ENCODE data around the gene HNF1B. TPM values are rescaled to one million over a fixed set of nuclear protein-coding genes. Genes with fewer than 3 reads are reported as not detected.

The HNF1B gene
- total RNA-seq, 1 donor from 2014 or later, result 0.99 TPM

DNA sequence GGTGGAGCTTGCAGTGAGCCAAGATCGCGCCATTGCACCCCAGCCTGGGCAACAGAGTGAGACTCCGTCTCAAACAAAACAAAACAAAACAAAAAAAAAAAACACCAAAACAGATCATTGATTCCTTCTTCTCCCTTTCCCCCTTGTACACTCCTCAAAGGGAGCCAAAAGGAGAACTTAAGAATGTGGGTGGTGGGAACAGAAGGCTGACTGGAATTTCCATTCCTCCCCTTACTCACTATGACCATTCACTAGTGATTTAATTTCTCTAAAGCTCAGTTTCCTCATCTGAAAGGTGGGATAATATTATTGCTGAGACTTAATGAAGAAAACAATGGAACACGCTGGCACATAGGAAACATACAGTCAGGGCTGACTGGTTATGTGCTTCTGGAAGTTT lies 17.1 kb upstream of the HNF1B start:
- DNase-seq (ENCODE audit: extremely low read depth, low read depth, low spot score), result no peak

DNA sequence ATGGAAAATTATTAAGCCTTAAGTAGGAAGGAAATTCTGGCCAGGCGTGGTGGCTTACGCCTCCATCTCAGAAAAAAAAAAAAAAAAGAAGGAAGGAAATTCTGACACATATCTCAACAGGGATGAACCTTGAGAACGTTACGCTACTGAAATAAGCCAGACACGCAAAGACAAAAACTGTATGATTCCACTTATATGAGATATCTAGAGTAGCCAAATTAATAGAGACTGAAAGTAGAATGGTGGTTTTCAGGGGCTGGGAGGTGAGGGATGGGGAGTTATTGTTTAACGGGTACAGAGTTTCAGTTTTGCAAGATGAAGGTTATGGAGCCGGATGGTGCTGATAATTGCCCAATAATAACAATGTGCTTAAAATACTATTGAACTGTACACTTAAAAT lies 16.2 kb upstream of the HNF1B start:
- no peak for DNase-seq (ENCODE audit: extremely low read depth, low read depth, low spot score)

DNA sequence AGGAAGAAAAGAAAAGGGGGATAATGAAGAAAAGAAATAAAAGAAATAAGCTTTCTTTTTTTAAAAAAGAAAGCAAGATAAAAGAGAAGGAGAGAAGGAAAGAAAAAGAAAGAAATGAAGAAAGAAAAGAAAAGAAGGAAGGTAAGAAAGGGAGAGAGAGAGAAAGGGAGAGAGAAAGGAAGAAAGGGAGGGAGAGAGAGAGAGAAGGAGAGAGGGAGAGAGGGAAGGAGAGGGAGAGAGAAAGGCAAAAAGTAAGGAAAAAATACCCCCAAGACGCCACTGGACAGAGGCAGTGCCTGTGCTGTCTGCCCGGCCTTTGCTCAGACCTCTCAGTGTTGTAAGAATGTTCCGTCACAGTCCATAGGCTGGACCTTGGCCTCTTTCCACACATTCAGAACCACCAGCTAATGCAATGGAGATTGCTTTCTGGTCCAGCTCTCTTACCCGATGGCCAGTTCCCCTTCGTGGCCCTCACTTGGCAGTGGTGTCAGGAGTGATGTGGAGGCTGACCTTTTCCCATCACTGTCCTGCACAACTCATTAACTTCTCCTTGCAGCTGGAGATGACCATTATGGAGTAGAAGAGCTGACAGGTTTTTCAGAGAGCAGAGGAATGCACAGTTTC lies 14.3 kb upstream of the HNF1B start:
- no peak for DNase-seq (ENCODE audit: extremely low read depth, low read depth, low spot score)

DNA sequence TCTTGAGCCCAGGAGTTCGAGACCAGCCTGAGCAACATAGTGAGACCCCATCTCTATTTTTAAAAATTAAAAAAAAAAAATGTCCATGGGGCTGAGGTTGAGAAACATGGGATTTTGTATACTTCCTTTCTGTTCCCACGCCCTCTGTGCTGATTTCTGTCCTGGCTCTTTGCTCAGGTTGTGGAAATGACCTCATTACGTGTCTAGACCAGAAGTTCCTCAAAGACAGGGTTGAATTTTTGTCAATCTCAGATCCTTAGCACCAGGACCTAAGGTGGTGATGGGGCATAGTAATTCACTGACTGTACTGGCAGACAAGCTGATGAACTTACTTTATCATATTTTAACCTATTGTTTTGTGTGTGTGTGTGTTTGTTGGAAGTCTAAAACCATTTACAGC lies 11.2 kb upstream of the HNF1B start:
- DNase-seq (ENCODE audit: extremely low read depth, low read depth, low spot score), result no peak

DNA sequence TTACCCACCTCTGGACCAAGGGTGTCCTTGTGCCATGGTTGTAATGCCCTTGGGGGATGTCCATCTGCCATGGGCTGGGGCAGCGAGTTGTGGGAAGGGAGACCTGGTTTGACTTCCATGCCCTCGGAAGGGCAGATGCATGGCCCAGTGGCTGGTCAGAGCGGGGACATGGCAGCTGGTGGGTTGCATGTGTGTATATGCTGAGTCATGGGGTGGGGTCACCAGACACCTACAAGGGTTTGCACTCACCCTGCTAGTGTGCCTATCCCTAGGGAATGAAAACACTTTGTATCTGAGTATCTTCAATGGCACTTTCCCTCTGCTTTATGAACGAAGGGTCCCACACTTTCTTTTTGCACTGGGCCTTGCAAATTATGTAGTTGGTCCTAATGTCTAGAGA lies 10.6 kb upstream of the HNF1B start:
- DNase-seq (ENCODE audit: extremely low read depth, low read depth, low spot score), result no peak

DNA sequence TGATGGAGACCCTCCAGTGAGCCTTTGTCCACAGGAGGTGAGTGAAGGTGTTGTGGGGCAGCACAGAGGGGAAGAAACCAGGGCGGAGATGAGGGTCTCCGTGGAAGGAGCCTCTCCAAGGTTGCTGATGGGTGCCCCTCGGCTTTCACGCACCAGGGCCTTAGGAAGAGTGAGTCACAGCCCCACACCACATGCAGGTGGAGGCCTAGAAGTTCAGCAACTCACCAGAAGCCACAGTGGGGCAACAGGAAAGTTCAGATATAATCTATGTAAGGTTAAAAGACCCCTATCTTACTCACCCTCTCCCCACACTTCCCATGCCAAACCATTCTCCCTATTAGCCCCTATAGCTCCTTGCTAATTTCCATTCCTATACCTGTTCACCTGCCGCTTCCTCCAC lies 9.5 kb upstream of the HNF1B start:
- DNase-seq (ENCODE audit: extremely low read depth, low read depth, low spot score), result no peak

DNA sequence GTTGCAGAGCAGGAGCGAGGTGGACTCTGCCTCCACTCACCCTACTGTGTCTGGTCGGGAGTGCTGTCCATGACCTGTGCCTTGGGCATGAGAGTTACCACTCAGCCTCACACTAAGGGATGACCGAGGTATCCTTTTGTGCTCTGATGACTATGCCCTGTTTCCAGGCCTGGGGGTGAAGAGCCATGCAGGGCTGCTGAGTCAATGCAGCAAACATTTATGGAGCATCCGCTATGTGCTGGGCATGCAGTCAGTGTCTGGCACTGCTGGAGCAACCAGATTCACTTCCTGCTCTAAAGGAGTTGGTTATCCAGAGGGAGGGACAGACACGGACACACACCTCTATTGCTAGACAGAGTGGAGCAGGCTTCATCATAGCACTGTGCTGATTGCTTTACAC lies 7.6 kb upstream of the HNF1B start:
- DNase-seq (ENCODE audit: extremely low read depth, low read depth, low spot score), result no peak

DNA sequence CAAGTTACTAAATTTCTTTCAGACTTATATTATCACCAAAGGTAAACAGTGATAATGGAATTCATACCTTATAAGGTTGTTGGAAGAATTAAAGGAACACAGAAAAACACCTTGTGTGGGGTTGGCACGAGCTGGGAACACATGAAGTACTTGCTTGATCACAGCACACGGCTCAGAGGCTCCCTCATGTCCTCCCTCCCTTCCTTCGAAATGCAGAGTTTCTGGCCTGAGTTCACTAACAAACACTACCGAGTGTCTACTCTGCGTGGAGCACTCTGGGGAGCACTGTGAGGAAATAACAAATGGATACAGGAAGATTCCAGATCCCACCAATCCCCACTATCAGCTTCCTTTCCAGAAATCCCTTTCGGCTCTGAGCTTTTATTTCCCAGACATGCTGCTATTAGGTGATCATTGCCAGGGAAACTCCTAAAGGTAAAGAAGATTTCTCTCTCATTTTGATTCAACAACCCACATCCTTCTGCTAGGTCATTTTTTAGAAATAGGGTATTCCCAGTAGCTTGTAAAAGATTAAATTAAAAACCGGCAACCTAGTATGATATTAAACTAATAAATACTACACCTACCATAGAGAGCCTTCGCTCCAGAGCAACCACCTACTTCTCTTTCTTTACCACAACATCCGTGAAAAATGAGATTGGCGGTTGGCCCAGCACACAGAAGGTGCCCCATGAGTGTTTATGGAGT lies 6.1 kb upstream of the HNF1B start:
- no peak for DNase-seq (ENCODE audit: extremely low read depth, low read depth, low spot score)

DNA sequence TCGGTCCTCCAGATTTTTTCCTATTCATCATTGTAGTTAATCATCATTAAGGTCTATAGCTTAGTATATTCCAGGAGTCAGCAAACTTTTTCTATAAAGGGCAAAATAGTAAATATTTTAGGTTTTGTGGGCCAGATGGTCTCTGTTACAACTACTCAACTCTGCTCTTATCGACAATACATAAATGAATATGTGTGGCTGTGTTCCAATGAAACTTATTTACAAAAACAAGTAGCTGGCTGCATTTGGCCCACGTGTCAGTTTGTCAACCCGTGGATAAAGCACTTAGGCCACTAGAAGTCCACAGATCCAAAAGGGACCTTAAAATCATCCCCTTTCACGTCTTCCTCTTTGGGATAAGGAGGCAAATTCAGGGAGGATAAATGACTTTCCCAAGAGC lies 5.4 kb upstream of the HNF1B start:
- DNase-seq (ENCODE audit: extremely low read depth, low read depth, low spot score), result no peak

DNA sequence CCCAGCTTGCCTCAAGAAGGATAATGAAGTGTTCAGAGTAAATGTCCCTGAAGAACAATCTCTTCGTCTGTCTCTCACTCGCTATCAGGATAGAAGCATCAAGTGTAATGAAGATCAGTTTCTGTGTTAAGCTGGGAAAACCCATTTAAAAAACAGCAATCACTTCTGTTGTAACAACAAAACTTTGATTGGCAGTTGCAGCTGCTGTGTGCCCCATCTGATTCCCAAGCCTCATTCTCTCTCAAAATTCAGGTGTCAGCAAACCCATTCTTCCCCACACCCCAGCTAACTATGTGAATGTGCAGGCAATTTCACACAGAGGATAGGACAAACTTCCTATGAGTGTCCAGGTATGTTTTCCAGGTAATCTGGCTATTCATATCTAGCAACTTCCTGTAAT lies 2.4 kb upstream of the HNF1B start:
- no peak for DNase-seq (ENCODE audit: extremely low read depth, low read depth, low spot score)

DNA sequence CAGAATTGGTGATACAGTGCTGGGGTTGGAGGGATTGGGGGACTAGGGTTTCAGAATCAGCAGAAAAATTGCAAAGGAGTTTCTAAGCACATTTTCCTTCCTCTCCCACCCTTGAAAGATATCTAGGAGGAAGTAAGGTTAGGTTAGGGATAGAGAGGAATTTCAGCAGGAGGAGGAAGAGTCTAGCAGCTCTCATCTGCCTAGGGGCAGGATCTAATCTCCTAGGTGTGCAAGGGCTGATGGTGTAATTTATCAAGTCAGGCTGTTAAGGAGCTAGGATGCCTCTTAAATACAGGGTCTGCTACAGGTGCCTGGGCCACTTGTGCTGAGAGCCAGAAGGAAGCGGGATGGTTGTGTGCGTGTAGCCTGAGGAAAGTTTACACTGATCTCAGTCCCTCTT lies 1.8 kb upstream of the HNF1B start:
- no peak for DNase-seq (ENCODE audit: extremely low read depth, low read depth, low spot score)

DNA sequence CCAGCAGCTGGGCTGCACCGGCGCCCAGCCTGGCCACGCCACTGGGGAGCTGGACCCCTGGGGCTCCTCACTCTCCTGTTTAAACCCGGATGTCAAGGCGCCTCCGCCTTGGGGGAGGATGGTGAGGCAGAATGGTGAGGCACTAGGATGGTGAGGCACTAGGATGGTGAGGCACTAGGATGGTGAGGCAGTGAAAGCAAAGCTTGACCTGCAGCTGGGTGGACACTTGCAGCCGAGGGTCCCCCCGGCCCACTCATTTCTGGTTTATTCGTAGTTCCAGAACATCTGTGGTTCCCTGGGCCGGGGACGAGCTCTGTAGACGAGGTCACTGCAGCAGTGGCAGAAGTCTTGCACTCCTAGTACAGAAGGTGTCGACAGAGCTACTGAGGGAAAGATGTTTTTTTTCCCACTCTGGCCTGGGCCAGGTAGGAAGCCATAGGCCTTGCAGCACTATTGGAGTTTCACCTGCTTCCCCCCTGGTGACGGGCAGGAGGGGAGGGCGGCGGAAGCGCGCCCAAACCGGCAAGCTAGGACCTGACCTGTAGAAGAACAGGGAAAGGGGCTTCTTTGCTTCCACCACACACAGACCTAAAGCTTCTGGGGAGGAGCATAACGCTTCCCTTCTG lies 1.1 kb upstream of the HNF1B start:
- DNase-seq (ENCODE audit: extremely low read depth, low read depth, low spot score), result no peak

DNA sequence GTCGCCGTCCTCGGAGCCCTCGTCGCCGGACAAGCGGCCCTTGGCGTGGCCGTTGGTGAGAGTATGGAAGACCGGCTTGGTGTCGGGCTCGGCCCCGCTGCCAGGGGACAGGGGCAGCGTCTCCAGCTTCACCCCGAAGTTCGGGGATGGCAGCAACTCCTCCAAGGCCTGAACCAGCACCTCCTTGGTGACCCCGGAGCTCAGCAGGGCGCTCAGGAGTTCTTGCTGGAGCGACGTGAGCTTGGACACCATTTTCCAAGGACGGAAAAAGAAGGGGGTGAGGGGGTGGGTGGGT lies 279 bp downstream of the HNF1B start:
- no peak for DNase-seq (ENCODE audit: extremely low read depth, low read depth, low spot score)

DNA sequence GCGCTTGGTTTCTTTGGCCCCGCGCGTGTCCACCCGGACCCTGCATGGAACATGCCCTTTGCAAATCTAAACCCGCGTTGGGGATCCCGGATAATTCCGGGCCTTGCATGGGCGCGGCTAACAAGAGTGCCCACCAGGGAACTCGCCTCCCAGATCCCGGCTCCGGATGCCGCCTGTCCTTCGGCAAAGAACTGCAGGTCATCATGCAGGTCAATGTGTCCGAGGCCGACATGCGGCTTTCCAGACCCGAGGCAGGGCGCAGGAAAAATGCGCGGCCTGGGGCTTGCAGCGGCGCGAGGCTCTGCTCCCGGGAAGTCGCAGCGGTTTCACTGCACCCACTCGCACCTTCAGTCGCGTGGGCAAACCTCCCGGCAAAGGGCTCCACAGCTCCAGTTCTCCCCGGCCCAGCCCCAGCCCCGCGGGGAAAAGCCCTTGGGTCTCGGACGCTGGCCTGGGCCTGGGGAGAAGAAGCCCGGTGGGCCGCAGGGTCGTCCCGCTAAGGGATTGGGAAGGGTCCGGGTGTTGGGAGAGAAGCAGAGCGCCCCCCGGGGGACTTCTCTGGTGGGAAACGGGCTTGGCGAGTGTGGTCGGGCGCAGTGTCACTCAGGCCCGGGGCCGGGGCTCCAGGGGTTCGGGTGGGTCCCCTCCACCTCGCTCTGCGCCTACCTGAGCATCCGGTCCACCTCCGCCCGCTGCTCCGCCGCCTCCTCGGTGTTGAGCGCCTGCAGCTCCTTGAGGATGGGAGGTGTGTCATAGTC lies 805 bp downstream of the HNF1B start:
- no peak for DNase-seq (ENCODE audit: extremely low read depth, low read depth, low spot score)

DNA sequence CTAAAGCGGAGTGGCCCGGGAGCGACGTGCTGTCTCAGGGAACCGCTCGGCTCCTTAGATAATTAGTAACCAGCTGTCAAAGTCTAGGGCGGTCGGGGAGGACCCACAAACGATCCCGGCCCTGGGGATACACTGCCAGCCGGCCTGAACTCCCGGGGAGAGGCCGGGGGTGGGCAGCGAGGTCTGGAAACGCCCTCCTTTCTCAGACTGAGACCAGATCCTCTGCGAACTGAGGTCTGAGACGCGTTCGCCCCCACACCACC lies 1.3 kb downstream of the HNF1B start:
- no peak for DNase-seq (ENCODE audit: extremely low read depth, low read depth, low spot score)

DNA sequence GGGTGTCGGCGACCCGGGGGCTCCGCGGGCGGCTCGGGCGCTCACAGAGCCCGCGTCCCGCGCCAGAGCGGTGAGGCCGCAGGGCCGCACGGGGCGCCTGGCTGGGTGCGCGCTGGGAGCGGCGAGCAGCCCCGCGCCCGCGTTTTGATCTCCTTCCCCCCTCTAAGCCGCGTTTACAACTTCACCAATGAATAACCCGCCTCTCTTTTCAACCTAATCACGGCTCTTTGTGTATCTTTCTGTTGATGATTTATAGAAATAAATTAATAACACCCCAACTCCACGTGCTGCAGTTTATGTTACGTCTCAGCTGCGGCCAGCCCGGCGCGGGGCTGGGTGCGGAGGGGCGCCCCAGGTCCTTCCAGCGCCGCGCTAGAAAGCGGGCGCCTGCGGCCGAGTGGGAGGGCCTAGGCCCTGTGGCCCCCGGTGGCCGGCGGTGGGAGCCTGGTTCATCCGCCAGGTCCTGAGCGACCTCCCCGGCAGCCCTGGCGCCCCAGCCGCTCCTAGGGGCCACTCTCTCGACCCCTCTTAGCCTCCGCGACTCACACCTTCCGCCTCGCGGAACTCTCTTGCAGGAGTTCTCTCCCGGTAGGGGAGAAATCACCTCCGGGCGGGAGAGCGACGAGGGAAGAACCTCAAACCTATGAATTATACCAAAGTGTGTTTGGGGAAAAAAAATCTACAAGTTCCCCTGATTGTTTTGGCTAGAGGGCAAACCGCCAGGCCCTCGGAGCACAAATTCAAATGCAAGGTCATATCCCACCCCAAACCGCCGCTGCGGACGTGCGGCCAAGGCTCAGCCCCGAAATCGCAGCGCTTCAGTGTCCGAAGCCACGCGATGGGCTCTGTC lies 1.9 kb downstream of the HNF1B start:
- DNase-seq (ENCODE audit: extremely low read depth, low read depth, low spot score), result no peak

DNA sequence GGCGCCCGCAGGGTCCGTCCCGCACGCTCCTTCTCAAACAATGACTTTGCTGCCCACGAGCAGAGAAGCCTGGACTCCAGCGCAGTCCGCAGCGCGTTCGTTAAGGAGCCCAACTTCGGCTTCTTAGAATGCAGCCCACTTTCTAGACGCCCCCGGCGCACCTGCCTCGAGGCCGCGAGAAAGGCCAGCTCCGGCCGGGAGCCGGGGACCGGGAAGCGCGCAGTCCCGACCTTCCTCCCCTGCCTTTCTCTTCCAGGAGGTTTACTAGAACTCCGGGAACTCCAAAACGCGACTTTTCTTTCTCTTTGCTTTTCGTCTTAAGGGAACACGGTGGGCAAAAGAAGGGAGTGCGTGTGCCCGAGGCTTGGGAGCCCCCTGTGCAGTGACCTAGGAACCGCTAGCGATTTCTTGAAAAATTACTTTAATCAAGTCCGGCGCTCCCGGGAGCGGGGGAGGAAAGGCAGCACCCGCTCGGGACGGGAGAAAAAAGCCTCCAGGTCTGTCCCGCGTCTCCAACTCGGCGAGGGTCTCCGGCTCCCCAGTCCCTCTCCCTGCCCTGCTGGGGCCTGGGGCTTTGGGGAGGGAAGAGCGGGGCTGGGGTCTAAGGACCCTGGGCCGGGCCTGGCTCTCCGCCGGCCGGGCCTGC lies 2.6 kb downstream of the HNF1B start:
- no peak for DNase-seq (ENCODE audit: extremely low read depth, low read depth, low spot score)

DNA sequence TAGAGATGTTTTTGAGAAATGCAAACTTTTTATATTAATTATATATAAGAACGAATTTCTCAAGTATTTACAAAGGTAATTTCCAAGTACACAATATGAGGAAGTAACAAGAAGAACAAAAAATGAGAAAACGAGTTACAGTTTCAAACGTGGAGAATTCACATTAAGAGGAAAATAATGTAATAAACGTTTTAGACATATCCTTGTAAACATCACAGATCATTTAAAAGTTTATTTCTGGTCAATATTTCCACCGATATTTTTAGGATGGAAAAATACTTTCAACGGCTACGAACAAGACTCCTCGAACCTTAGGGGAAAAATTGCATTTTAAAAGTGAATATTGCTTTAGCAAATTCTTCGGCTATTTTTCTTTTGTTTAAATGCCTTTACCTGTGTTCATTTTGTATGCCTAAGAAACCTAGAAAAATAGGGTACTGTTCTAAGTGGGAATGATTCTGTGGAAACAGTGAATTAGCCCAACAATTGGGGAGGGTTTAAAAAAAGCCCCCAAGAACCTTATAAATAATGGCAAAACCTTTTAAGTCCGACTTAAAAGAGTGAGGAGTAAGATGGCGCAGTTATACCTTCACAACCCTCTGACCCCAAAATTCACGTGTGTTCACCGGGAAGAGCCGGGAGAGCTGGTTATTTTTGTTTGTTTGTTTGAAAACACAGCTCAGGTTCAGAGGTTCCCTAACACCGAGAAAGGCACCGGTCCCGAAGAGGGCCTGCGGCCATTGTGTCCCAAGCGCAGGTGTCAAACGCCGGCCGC lies 3.3 kb downstream of the HNF1B start:
- no peak for DNase-seq (ENCODE audit: extremely low read depth, low read depth, low spot score)

DNA sequence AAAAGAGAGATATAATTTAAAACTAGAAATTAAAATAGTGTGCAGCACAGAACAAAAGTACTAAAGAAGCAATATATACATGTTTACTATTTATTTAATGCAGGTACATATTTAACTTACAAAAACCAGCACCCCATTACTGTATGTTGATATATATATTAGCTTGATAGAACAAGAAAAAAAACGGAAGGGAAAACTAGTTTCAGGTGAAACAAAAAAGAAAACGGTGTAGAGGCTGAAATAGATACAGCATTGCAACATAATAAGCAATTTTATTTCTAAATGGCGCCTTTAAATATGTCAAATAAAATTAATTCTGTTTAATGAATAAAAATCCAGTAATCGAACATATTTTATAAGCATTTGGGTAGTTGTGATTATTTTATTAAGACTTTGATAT lies 3.9 kb downstream of the HNF1B start:
- DNase-seq (ENCODE audit: extremely low read depth, low read depth, low spot score), result no peak

DNA sequence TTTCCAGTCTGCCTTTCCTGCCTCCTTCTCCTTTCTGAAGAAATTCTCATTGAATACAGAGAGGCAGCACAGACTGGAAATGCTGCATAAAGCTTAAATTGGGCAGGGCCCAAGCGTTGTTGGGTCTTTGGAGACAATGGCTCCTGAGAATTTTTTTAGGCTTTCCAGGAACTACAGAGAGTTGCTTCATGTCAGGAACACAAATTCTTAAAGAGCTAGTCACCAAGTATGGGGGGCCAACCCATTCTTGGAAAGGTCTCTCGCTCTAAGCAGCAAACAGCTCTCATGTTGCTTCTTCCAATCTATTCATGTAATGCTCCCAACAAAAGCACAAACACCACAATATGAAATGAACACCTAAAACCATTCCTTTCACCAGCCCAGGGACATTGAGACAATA lies 6.9 kb downstream of the HNF1B start:
- DNase-seq (ENCODE audit: extremely low read depth, low read depth, low spot score), result no peak

Data from glomerular endothelial cell (primary cell).